PC-3 (cell line): ENCODE data around the gene BGLAP. TPM values are rescaled to one million over a fixed set of nuclear protein-coding genes. Genes with fewer than 3 reads are reported as not detected.

ENCODE experiments used
- ATAC-seq: fragments of 200-7000 bp; cut with Tn5 transposase; 2 replicates; pipeline ENCODE4 v1.9.1; 2020; ENCODE audit warnings: mild to moderate bottlenecking, moderate library complexity
- BruUV-seq: library from RNA; stranded (reverse); fragments of 400-500 nt; replicated peaks from 2 replicates; lab custom pipeline; 2021; lab: Mats Ljungman, UMichigan
- CTCF ChIA-PET: fragments of 300-600 bp; sonication (Branson Sonifier 250); formaldehyde crosslinking; loops from one replicate; lab custom pipeline; 2022; ENCODE audit warnings: antibody characterized with exemption; lab: Charles Lee
- POLR2A ChIA-PET: fragments of 300-600 bp; sonication (Branson Sonifier 250); formaldehyde crosslinking; loops from one replicate; lab custom pipeline; 2022; ENCODE audit warnings: antibody characterized with exemption; ENCODE audit not compliant: unreplicated experiment; lab: Charles Lee
- DNase-seq: peaks from one replicate; pipeline ENCODE4 v3.0.0-alpha.2; 2015
- H2AFZ ChIP-seq: fragments of 300-600 bp; sonication (generic); 2 replicates; pipeline ENCODE4 v1.6.0; 2016; ENCODE audit warnings: antibody characterized with exemption, low read length
- H3F3A ChIP-seq: fragments of 300-600 bp; sonication (generic); one replicate; pipeline ENCODE4 v1.6.0; 2017; ENCODE audit warnings: antibody characterized with exemption, low read length, control low read depth, mild to moderate bottlenecking; ENCODE audit not compliant: unreplicated experiment
- H3K27ac ChIP-seq: fragments of 300-600 bp; sonication (generic); 2 replicates; pipeline ENCODE4 v1.5.1; 2016; ENCODE audit warnings: mild to moderate bottlenecking, low read length
- H3K27me3 ChIP-seq: fragments of 300-600 bp; sonication (generic); 2 replicates; pipeline ENCODE4 v1.6.1; 2016; ENCODE audit warnings: low read length, mixed read lengths
- H3K36me3 ChIP-seq: fragments of 300-600 bp; sonication (generic); 2 replicates; pipeline ENCODE4 v1.6.1; 2016; ENCODE audit warnings: low read depth, mixed run types, low read length, mixed read lengths
- H3K4me1 ChIP-seq: fragments of 300-600 bp; sonication (generic); 2 replicates; pipeline ENCODE4 v1.5.1; 2016; ENCODE audit warnings: low read length; ENCODE audit not compliant: insufficient read depth
- H3K4me2 ChIP-seq: fragments of 300-600 bp; sonication (generic); 2 replicates; pipeline ENCODE4 v1.6.0; 2016; ENCODE audit warnings: low read length
- H3K4me3 ChIP-seq: fragments of 300-600 bp; sonication (generic); 2 replicates; pipeline ENCODE4 v1.5.1; 2016; ENCODE audit warnings: mild to moderate bottlenecking, low read length, mixed read lengths
- H3K79me2 ChIP-seq: fragments of 300-600 bp; sonication (generic); 2 replicates; pipeline ENCODE4 v1.6.1; 2017; ENCODE audit warnings: low read length, mixed read lengths
- H3K9ac ChIP-seq: fragments of 300-600 bp; sonication (generic); 2 replicates; pipeline ENCODE4 v1.6.0; 2016; ENCODE audit warnings: mild to moderate bottlenecking, low read length
- H3K9me2 ChIP-seq: fragments of 300-600 bp; sonication (generic); replicated peaks from 2 replicates; pipeline ENCODE4 v1.6.1; 2016; ENCODE audit warnings: mixed run types, low read length, mixed read lengths
- H3K9me3 ChIP-seq: fragments of 300-600 bp; sonication (generic); 2 replicates; pipeline ENCODE4 v1.6.1; 2016; ENCODE audit warnings: low read length, mixed read lengths
- H4K20me1 ChIP-seq: fragments of 300-600 bp; sonication (generic); 2 replicates; pipeline ENCODE4 v1.6.1; 2016; ENCODE audit warnings: low read length, mixed read lengths
- EZH2 ChIP-seq: fragments of 300-600 bp; sonication (generic); IDR thresholded peaks from one replicate; pipeline ENCODE4 v1.6.1; 2017; ENCODE audit warnings: antibody characterized with exemption, mild to moderate bottlenecking, low read length; ENCODE audit not compliant: unreplicated experiment
- EZH2phosphoT487 ChIP-seq: fragments of 300-600 bp; sonication (generic); IDR thresholded peaks from 2 replicates; pipeline ENCODE4 v1.6.1; 2018; ENCODE audit warnings: mild to moderate bottlenecking, antibody characterized with exemption, low read length, borderline replicate concordance
- intact Hi-C: fragments of 100-400 bp; cut with micrococcal nuclease; formaldehyde crosslinking; loops from 2 replicates; pipeline ENCODE4 v1.9.0; 2023
- total RNA-seq: library from RNA; depleted of rRNA; stranded (reverse); fragments of >200 nt; gene quantifications from 2 replicates; pipeline ENCODE4 v1.2.3, GENCODE V29; 2014
- TF ChIP-seq, protein P1 (sequence below): fragments of 300-600 bp; sonication (generic); conservative IDR thresholded peaks from 2 replicates; pipeline ENCODE4 v1.5.1; 2017; ENCODE audit warnings: antibody characterized with exemption, low read depth, mild to moderate bottlenecking, low read length

Gene BGLAP
- total RNA-seq, 1 experiment from 2014 or later: 2.5 TPM

DNA sequence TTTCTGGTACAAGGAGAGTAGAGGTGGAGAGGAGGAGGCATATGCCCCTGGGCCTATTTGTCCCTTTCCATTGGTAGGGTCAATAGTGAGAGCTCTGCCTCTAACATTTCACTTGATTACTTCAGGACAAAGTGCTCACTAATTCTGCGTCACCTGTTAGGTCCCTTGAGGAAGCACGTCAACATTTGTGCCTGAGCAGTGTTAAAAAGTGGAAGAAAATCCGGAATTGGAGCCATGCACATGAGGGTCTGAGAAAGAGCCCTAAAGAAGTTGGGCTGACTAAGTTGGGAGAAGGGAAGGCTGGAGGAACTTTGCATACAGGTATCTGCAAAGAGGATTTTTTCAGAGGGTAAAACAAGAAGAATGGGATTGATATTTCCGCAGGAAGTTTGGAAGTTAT is 46.1 kb upstream of the BGLAP start:
- Histone ChIP-seq H3K4me1 (peaks cover 6% of the 10 kb centered on the region), H3K4me3 (no peak overlapping the region), H3K9me3 (no peaks in the 10 kb centered on the region), H3K9me2 (no peaks in the 10 kb centered on the region), H3F3A (no peaks in the 10 kb centered on the region), H3K27ac (no peak overlapping the region), H3K9ac (no peak overlapping the region), H3K79me2 (peaks cover 61% of the 10 kb centered on the region), H3K27me3 (no peaks in the 10 kb centered on the region), H3K36me3 (peaks cover 16% of the 10 kb centered on the region), H2AFZ (no peak overlapping the region), H4K20me1 (no peaks in the 10 kb centered on the region; the same call in 1 of the 2 replicates), H3K4me2 (no peak overlapping the region)
- BruUV-seq: no TSS peak
- DNase-seq (no peak), ATAC-seq (no peak)
- ChIA-PET CTCF (no interaction called here), POLR2A (interaction anchor here (0.6 kb wide), 1 partner anchor 17 kb away, joined by 4 read pairs; the partner anchor contains the start of gene PMF1)
- TF ChIP-seq EZH2phosphoT487: no peak
- TF ChIP-seq EZH2: no peak
- TF ChIP-seq, protein P1, sequence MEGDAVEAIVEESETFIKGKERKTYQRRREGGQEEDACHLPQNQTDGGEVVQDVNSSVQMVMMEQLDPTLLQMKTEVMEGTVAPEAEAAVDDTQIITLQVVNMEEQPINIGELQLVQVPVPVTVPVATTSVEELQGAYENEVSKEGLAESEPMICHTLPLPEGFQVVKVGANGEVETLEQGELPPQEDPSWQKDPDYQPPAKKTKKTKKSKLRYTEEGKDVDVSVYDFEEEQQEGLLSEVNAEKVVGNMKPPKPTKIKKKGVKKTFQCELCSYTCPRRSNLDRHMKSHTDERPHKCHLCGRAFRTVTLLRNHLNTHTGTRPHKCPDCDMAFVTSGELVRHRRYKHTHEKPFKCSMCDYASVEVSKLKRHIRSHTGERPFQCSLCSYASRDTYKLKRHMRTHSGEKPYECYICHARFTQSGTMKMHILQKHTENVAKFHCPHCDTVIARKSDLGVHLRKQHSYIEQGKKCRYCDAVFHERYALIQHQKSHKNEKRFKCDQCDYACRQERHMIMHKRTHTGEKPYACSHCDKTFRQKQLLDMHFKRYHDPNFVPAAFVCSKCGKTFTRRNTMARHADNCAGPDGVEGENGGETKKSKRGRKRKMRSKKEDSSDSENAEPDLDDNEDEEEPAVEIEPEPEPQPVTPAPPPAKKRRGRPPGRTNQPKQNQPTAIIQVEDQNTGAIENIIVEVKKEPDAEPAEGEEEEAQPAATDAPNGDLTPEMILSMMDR: no peak
- intact Hi-C loops: no loop called here

DNA sequence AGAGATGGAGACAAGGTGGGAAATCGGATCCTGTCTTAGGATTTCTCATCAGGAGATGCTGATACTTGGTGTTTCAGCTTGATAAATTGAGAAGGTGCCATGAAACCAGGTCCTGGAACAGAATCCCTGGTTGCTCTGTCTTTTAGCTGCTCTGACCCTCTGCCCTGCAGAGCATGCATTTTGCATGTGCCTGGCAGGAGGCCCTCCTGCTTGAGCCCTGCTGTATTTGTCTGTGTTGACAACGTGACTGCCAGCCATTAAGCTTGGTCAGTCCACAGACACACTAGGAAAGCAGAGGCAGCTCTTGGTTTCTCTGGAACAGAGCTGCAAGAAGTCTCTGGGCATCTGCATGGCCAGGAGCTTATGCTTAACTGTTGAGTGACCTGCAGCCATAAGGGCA is 45.5 kb upstream of the BGLAP start:
- H3K27me3 ChIP-seq: no peaks in the 10 kb centered on the region
- no peak overlapping the region for H3K4me3 ChIP-seq
- intact Hi-C loops: no loop called here
- peaks cover 16% of the 10 kb centered on the region for H3K36me3 ChIP-seq
- no TSS peak for BruUV-seq
- no peak overlapping the region for H2AFZ ChIP-seq
- no peaks in the 10 kb centered on the region; the same call in 1 of the 2 replicates for H4K20me1 ChIP-seq
- no peak for ATAC-seq
- ChIA-PET POLR2A (interaction anchor here (0.6 kb wide), 1 partner anchor 16 kb away, joined by 4 read pairs; the partner anchor contains the start of gene PMF1), CTCF (no interaction called here)
- TF ChIP-seq EZH2phosphoT487: no peak
- TF ChIP-seq, protein P1: no peak
- TF ChIP-seq EZH2: no peak
- DNase-seq: no peak
- peaks cover 63% of the 10 kb centered on the region for H3K79me2 ChIP-seq
- H3K9me2 ChIP-seq: no peaks in the 10 kb centered on the region
- H3K9me3 ChIP-seq: no peaks in the 10 kb centered on the region
- H3K4me1 ChIP-seq: peaks cover 6% of the 10 kb centered on the region
- no peak overlapping the region for H3K4me2 ChIP-seq
- no peak overlapping the region for H3K9ac ChIP-seq
- no peak overlapping the region for H3K27ac ChIP-seq
- no peaks in the 10 kb centered on the region for H3F3A ChIP-seq

DNA sequence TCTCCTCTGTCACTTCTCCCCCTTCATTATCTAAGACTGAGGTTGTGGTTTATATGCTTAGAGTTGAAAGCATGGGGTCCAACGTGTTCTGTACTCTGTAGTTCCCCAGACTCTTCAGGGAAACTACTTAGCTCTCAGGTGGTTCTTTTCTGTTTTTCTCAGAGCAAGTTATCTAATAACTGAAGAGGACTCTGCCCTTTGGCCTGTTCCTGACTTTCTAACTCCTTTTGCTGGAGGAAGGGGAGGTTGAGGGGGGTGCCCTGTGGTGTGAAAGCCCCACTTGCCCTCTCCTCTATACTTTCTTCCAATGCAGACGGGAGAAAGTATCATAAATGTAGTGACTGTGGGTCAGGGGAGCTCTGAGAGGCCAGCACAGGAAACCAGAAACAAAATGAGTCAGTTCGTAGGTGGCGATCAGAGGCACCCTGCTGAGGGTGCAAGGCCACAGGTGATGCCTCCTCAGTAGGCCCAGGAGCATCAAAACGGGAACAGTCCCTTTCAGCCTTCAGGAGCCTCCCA is 43.1 kb upstream of the BGLAP start:
- no peak for ATAC-seq
- ChIA-PET CTCF (no interaction called here), POLR2A (no interaction called here)
- Histone ChIP-seq H3K4me3 (no peak overlapping the region), H3K36me3 (peaks cover 19% of the 10 kb centered on the region), H3F3A (peaks cover 4% of the 10 kb centered on the region), H3K79me2 (peaks cover 74% of the 10 kb centered on the region), H3K27ac (no peak overlapping the region), H3K4me1 (peaks cover 12% of the 10 kb centered on the region), H3K4me2 (no peak overlapping the region), H4K20me1 (no peaks in the 10 kb centered on the region; the same call in 1 of the 2 replicates), H3K9me2 (no peaks in the 10 kb centered on the region), H3K27me3 (no peaks in the 10 kb centered on the region), H3K9me3 (no peaks in the 10 kb centered on the region), H3K9ac (no peak overlapping the region), H2AFZ (no peak overlapping the region)
- no TSS peak for BruUV-seq
- DNase-seq: no peak
- TF ChIP-seq EZH2phosphoT487 (no peak), EZH2 (no peak)
- TF ChIP-seq, protein P1: no peak
- intact Hi-C loops: no loop called here
